IMR-90 (cell line): Measurements from ENCODE around the gene WNT8B. TPM values are rescaled to one million over a fixed set of nuclear protein-coding genes. Genes with fewer than 3 reads are reported as not detected.

Source experiments
- ATAC-seq: fragments of 200-7000 bp; cut with Tn5 transposase; 2 replicates; pipeline ENCODE4 v1.9.1; 2020; ENCODE audit warnings: low read depth, mild to moderate bottlenecking, moderate library complexity
- Bru-seq: library from RNA; stranded (reverse); fragments of 400-500 nt; gene quantifications from one replicate; lab custom pipeline; 2021; lab: Mats Ljungman, UMichigan
- BruChase-seq, 2 experiments: library from RNA; stranded (reverse); fragments of 400-500 nt; gene quantifications; one replicate each; lab custom pipeline; 2021; lab: Mats Ljungman, UMichigan
- BruUV-seq: library from RNA; stranded (reverse); fragments of 400-500 nt; replicated peaks from 2 replicates; lab custom pipeline; 2021; lab: Mats Ljungman, UMichigan
- CTCF ChIA-PET: fragments of 300-600 bp; formaldehyde crosslinking; extraction: SDS; loops from one replicate; lab custom pipeline; 2021; ENCODE audit warnings: antibody characterized with exemption; lab: Yijun Ruan, JAX
- POLR2A ChIA-PET: fragments of 300-600 bp; sonication (Branson Sonifier 250); formaldehyde crosslinking; loops from one replicate; lab custom pipeline; 2022; ENCODE audit warnings: antibody characterized with exemption; ENCODE audit not compliant: unreplicated experiment; lab: Charles Lee
- DNase-seq: peaks from one replicate; pipeline ENCODE4 v3.0.0; 2013
- H2AFZ ChIP-seq: replicated peaks from 2 replicates; pipeline ENCODE3; 2013; ENCODE audit warnings: low read length, mild to moderate bottlenecking; ENCODE audit not compliant: poor library complexity
- H2AK5ac ChIP-seq: 2 replicates; pipeline ENCODE4 v1.6.1; 2013; ENCODE audit warnings: low read depth, low read length, inconsistent platforms
- H2AK9ac ChIP-seq: replicated peaks from 2 replicates; pipeline ENCODE3; 2013; ENCODE audit warnings: mild to moderate bottlenecking, low read depth, low read length, moderate library complexity; ENCODE audit not compliant: poor library complexity
- H2BK120ac ChIP-seq: 2 replicates; pipeline ENCODE4 v1.6.1; 2013; ENCODE audit warnings: low read depth, low read length, inconsistent platforms
- H2BK15ac ChIP-seq: 3 replicates; pipeline ENCODE4 v1.6.1; 2013; ENCODE audit warnings: low read depth, low read length, inconsistent platforms
- H2BK20ac ChIP-seq: 2 replicates; pipeline ENCODE4 v1.6.1; 2013; ENCODE audit warnings: low read depth, mild to moderate bottlenecking, inconsistent platforms, low read length, moderate library complexity
- H2BK5ac ChIP-seq: 2 replicates; pipeline ENCODE4 v1.6.1; 2013; ENCODE audit warnings: mild to moderate bottlenecking, low read depth, low read length, inconsistent platforms; ENCODE audit not compliant: poor library complexity, severe bottlenecking
- H3K14ac ChIP-seq: replicated peaks from 2 replicates; pipeline ENCODE4 v1.6.1; 2013; ENCODE audit warnings: low read depth, low read length, inconsistent platforms
- H3K18ac ChIP-seq: 2 replicates; pipeline ENCODE4 v1.6.1; 2013; ENCODE audit warnings: low read depth, low read length, control low read depth
- H3K23ac ChIP-seq: 2 replicates; pipeline ENCODE4 v1.6.1; 2013; ENCODE audit warnings: low read depth, low read length, inconsistent platforms
- H3K27ac ChIP-seq: 2 replicates; pipeline ENCODE4 v1.5.1; 2013; ENCODE audit warnings: mild to moderate bottlenecking, control low read depth, low read length; ENCODE audit not compliant: insufficient read depth
- H3K27me3 ChIP-seq: 2 replicates; pipeline ENCODE4 v1.6.1; 2013; ENCODE audit warnings: low read length; ENCODE audit not compliant: control insufficient read depth, insufficient read depth
- H3K36me3 ChIP-seq: 2 replicates; pipeline ENCODE4 v1.6.1; 2013; ENCODE audit warnings: low read length, mixed read lengths; ENCODE audit not compliant: control insufficient read depth, insufficient read depth
- H3K4ac ChIP-seq: 2 replicates; pipeline ENCODE4 v1.6.1; 2013; ENCODE audit warnings: low read depth, low read length, inconsistent platforms
- H3K4me1 ChIP-seq: 2 replicates; pipeline ENCODE4 v1.6.1; 2013; ENCODE audit warnings: low read length, mixed read lengths; ENCODE audit not compliant: control insufficient read depth, insufficient read depth
- H3K4me2 ChIP-seq: 2 replicates; pipeline ENCODE4 v1.6.1; 2013; ENCODE audit warnings: low read depth, mild to moderate bottlenecking, control low read depth, low read length, moderate library complexity
- H3K4me3 ChIP-seq: 2 replicates; pipeline ENCODE4 v1.5.1; 2013; ENCODE audit warnings: low read depth, mild to moderate bottlenecking, control low read depth, low read length, moderate library complexity; ENCODE audit not compliant: insufficient read depth
- H3K56ac ChIP-seq: 2 replicates; pipeline ENCODE4 v1.6.1; 2013; ENCODE audit warnings: low read length, inconsistent platforms; ENCODE audit not compliant: insufficient read depth; ENCODE audit errors: extremely low read depth
- H3K79me1 ChIP-seq, 2 experiments: 2 replicates each; pipeline ENCODE4 v1.6.1; 2013; ENCODE audit warnings: low read length in 2 of 2, inconsistent platforms in 1 of 2, low read depth in 1 of 2
- H3K9ac ChIP-seq: 2 replicates; pipeline ENCODE4 v1.6.1; 2013; ENCODE audit warnings: low read depth, low read length, control low read depth
- H3K9me1 ChIP-seq: 2 replicates; pipeline ENCODE4 v1.6.1; 2013; ENCODE audit warnings: low read length, inconsistent platforms; ENCODE audit not compliant: insufficient read depth
- H3K9me3 ChIP-seq: 2 replicates; pipeline ENCODE4 v1.6.1; 2013; ENCODE audit warnings: low read length; ENCODE audit not compliant: control insufficient read depth, insufficient read depth
- H4K20me1 ChIP-seq: 2 replicates; pipeline ENCODE4 v1.6.1; 2013; ENCODE audit warnings: low read length, inconsistent platforms; ENCODE audit not compliant: insufficient read depth
- H4K5ac ChIP-seq: 2 replicates; pipeline ENCODE4 v1.6.1; 2013; ENCODE audit warnings: mild to moderate bottlenecking, low read depth, low read length, control low read depth
- H4K8ac ChIP-seq, 2 experiments: 2 replicates each; pipeline ENCODE4 v1.6.1; 2013; ENCODE audit warnings: low read depth in 2 of 2, low read length in 2 of 2, control low read depth in 1 of 2, inconsistent platforms in 1 of 2
- H4K91ac ChIP-seq: 2 replicates; pipeline ENCODE4 v1.6.1; 2013; ENCODE audit warnings: low read depth, low read length, inconsistent platforms; ENCODE audit not compliant: insufficient read depth
- BHLHE40 ChIP-seq: fragments of 150-350 bp; IDR thresholded peaks from 2 replicates; pipeline ENCODE4 v1.6.1; 2016; ENCODE audit warnings: mild to moderate bottlenecking, low read depth, low read length
- MAFK ChIP-seq: IDR thresholded peaks from 2 replicates; pipeline ENCODE4 v1.6.1; 2012; ENCODE audit warnings: low read depth, low read length, improper control_type of control experiment
- NFE2L2 ChIP-seq: fragments of 150-350 bp; IDR thresholded peaks from 2 replicates; pipeline ENCODE4 v1.6.1; 2016; ENCODE audit warnings: low read depth, mild to moderate bottlenecking, low read length
- RAD21 ChIP-seq: IDR thresholded peaks from 2 replicates; pipeline ENCODE4 v1.6.1; 2012; ENCODE audit warnings: low read length, improper control_type of control experiment
- RFX5 ChIP-seq: IDR thresholded peaks from 2 replicates; pipeline ENCODE4 v1.8.0; 2012; ENCODE audit warnings: low read depth, mild to moderate bottlenecking, low read length, moderate library complexity
- WGBS, 2 experiments: methylation state at CpG; one replicate each; pipeline versions ENCODE4 v1.1.5 to v1.1.7; 2013; ENCODE audit warnings: missing lambda C conversion rate in 2 of 2; ENCODE audit not compliant: insufficient read length in 1 of 2; ENCODE audit errors: extremely low coverage in 2 of 2; 5-methylcytosine and 5-hydroxymethylcytosine counted together
- dilution Hi-C: fragments of 300-500 bp; cut with HindIII; formaldehyde crosslinking; loops from one replicate; pipeline ENCODE4 v1.14.3; 2018; ENCODE audit warnings: low sequenced_read_pairs; ENCODE audit not compliant: unreplicated experiment
- in situ Hi-C: fragments of 300-500 bp; cut with MboI; formaldehyde crosslinking; loops from 3 replicates; pipeline ENCODE4 v1.14.3; 2019; ENCODE audit warnings: low sequenced_read_pairs, inconsistent platforms, mixed read lengths
- intact Hi-C: fragments of 100-400 bp; cut with micrococcal nuclease; formaldehyde crosslinking; loops from 2 replicates; pipeline ENCODE4 v1.10.0; 2022
- long read RNA-seq: library from polyadenylated mRNA; unstranded; transcript quantifications from one replicate; pipeline ENCODE4 v2.0.0, GENCODE V29; 2021; ENCODE audit not compliant: unreplicated experiment
- polyA plus RNA-seq, 3 experiments: library from polyadenylated mRNA; depleted of rRNA; stranded (reverse); fragments of >200 nt; gene quantifications; 2 replicates each; pipeline ENCODE4 v1.2.3, GENCODE V29; 2012; ENCODE audit warnings: low replicate concordance in 1 of 3
- total RNA-seq: library from RNA; depleted of rRNA; stranded (reverse); fragments of >200 nt; gene quantifications from 2 replicates; pipeline ENCODE4 v1.2.3, GENCODE V29; 2012; rRNA removed
- TF ChIP-seq, protein P1 (sequence below): fragments of 150-350 bp; IDR thresholded peaks from 2 replicates; pipeline ENCODE4 v1.6.1; 2016; ENCODE audit warnings: low read depth, mild to moderate bottlenecking, low read length, moderate library complexity, borderline replicate concordance

The WNT8B gene
- total RNA-seq, result not detected in 2 replicates
- 0.03 TPM in 1 of 2 replicates, not detected in the other for polyA plus RNA-seq (2012; rRNA removed)
- not detected in 2 replicates for polyA plus RNA-seq (2012; cell fraction: cytosol; rRNA removed)
- not detected in 2 replicates for polyA plus RNA-seq (2012; cell fraction: nucleus; rRNA removed; ENCODE audit: low replicate concordance)
- not detected for Bru-seq, nascent RNA
- BruChase-seq, experiment 1, labeled RNA remaining after a 6-hour chase, result not detected
- not detected for BruChase-seq, experiment 2, labeled RNA remaining after a 2-hour chase
- long read RNA-seq, result 0 reads

DNA sequence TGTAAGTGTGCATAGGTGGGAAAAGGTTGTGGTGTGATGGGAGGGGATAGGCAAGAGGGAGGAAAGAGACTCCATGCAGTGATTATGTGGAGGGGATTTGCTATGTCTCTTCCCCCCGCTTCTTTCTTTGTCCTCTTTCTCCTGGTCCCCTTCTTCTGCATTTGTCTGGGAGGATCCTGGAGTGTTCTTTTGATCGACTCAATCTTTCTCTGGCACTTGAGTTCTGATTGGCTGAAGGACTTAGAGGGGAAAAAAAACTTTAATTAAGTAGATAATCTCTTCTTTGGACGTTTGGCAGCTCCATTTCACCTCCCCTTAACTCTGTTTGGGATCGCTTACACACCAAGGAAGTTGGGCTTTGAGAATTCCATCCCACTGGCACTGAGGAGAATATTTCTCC is at the start of gene WNT8B:
Gene WNT8B, plus strand, starts transcription at position 301 of the 400 bp plus-strand sequence. CDS start 160 bp downstream, outside the sequence.
- CTCF ChIA-PET, result no interaction called here
- Histone ChIP-seq H4K5ac (no peak within 1 kb of the TSS), H3K23ac (no peak within 1 kb of the TSS), H3K9me3 (no peaks in the 10 kb centered on the region), H3K27ac (no peak within 1 kb of the TSS), H3K9me1 (no peaks in the 10 kb centered on the region), H4K8ac (no peak within 1 kb of the TSS), H3K79me1 (no peaks in the 10 kb centered on the region), H2BK15ac (no peak within 1 kb of the TSS), H2AFZ (no peak within 1 kb of the TSS), H3K36me3 (no peaks in the 10 kb centered on the region), H3K4me2 (no peak within 1 kb of the TSS), H3K14ac (no peak within 1 kb of the TSS), H3K4me1 (no peaks in the 10 kb centered on the region), H2BK120ac (no peak within 1 kb of the TSS), H4K91ac (no peak within 1 kb of the TSS), H2AK9ac (no peak within 1 kb of the TSS), H3K27me3 (peaks cover 21% of the 10 kb centered on the region), H3K4me3 (no peak within 1 kb of the TSS), H3K18ac (no peak within 1 kb of the TSS), H4K20me1 (no peaks in the 10 kb centered on the region), H2AK5ac (no peak within 1 kb of the TSS), H2BK5ac (no peak within 1 kb of the TSS), H2BK20ac (no peak within 1 kb of the TSS), H3K4ac (no peak within 1 kb of the TSS), H3K9ac (no peak within 1 kb of the TSS), H3K56ac (no peak within 1 kb of the TSS)
- no peak for DNase-seq
- in situ Hi-C loops, result no loop called here
- BruUV-seq, result no TSS peak
- TF ChIP-seq, protein P1, sequence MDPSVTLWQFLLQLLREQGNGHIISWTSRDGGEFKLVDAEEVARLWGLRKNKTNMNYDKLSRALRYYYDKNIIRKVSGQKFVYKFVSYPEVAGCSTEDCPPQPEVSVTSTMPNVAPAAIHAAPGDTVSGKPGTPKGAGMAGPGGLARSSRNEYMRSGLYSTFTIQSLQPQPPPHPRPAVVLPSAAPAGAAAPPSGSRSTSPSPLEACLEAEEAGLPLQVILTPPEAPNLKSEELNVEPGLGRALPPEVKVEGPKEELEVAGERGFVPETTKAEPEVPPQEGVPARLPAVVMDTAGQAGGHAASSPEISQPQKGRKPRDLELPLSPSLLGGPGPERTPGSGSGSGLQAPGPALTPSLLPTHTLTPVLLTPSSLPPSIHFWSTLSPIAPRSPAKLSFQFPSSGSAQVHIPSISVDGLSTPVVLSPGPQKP, result no peak
- TF ChIP-seq BHLHE40, result no peak
- no peak for TF ChIP-seq RFX5
- TF ChIP-seq RAD21, result no peak
- no peak for TF ChIP-seq MAFK
- TF ChIP-seq NFE2L2, result no peak
- intact Hi-C loops, result no loop called here
- no peak for ATAC-seq
- dilution Hi-C loops, result no loop called here
- 33% methylated on average over 2 of the region's 4 CpGs; no CpG with 5 or more reads in 1 of the 2 experiments for WGBS, 2 experiments
- POLR2A ChIA-PET, result no interaction called here
